ENCODE results near the gene ANO7. TPM values are rescaled to one million over a fixed set of nuclear protein-coding genes. Genes with fewer than 3 reads are reported as not detected.

ANO7 gene
- total RNA-seq, 2 donors from 2014 or later: 0.99 to 1.6 TPM

- no peaks in the 10 kb centered on the region for H3K9me3 ChIP-seq
- H3K27ac ChIP-seq: no peak overlapping the region
- ATAC-seq: no peak
- H3K4me3 ChIP-seq: no peak overlapping the region
- H3K36me3 ChIP-seq (replicated peaks in 1 of 2; ENCODE audit: insufficient read depth in 1 of 2, low read depth in 2 of 2): no peaks in the 10 kb centered on the region
- no peaks in the 10 kb centered on the region for H3K4me1 ChIP-seq
- no peak for DNase-seq
- H3K27me3 ChIP-seq: no peaks in the 10 kb centered on the region
- intact Hi-C loops (cut with DNase I): no loop called here
- TF ChIP-seq POLR2A (IDR thresholded peaks at IDR 0.05): no peak
- no peak for TF ChIP-seq CTCF (IDR thresholded peaks at IDR 0.05)
- WGBS, 2 donors: 84 to 93% methylated on average over 1 of the region's 1 CpG
These were observed 18.7 kb downstream of the ANO7 start for GRCh38 chr2:241207151-241207550.

GRCh38 chr2:241207641-241208040 is 19.2 kb downstream of the ANO7 start:
- 77 to 80% methylated on average over 4 to 6 of the region's 6 CpGs for WGBS, 2 donors
- H3K4me1 ChIP-seq: no peaks in the 10 kb centered on the region
- DNase-seq: no peak
- no peaks in the 10 kb centered on the region for H3K27me3 ChIP-seq
- H3K27ac ChIP-seq: no peak overlapping the region
- no peaks in the 10 kb centered on the region for H3K36me3 ChIP-seq (replicated peaks in 1 of 2; ENCODE audit: insufficient read depth in 1 of 2, low read depth in 2 of 2)
- intact Hi-C loops (cut with DNase I): no loop called here
- no peak for ATAC-seq
- H3K9me3 ChIP-seq: no peaks in the 10 kb centered on the region
- H3K4me3 ChIP-seq: no peak overlapping the region
- TF ChIP-seq POLR2A (IDR thresholded peaks at IDR 0.05) (no peak), CTCF (IDR thresholded peaks at IDR 0.05) (no peak)

- Histone ChIP-seq H3K27me3 (no peaks in the 10 kb centered on the region), H3K9me3 (no peaks in the 10 kb centered on the region), H3K4me1 (no peaks in the 10 kb centered on the region), H3K27ac (no peak overlapping the region), H3K4me3 (no peak overlapping the region), H3K36me3 (replicated peaks in 1 of 2; ENCODE audit: insufficient read depth in 1 of 2, low read depth in 2 of 2) (no peaks in the 10 kb centered on the region)
- DNase-seq: no peak
- no peak for ATAC-seq
- intact Hi-C loops (cut with DNase I): no loop called here
- WGBS, 2 donors: 45 to 55% methylated on average over 6 of the region's 6 CpGs
- TF ChIP-seq POLR2A (IDR thresholded peaks at IDR 0.05) (no peak), CTCF (IDR thresholded peaks at IDR 0.05) (no peak)
These were observed 19.6 kb downstream of the ANO7 start for GRCh38 chr2:241208058-241208457.

- ATAC-seq: no peak
- DNase-seq: no peak
- no peaks in the 10 kb centered on the region for H3K4me1 ChIP-seq
- no peak overlapping the region for H3K4me3 ChIP-seq
- intact Hi-C loops (cut with DNase I): no loop called here
- TF ChIP-seq POLR2A (IDR thresholded peaks at IDR 0.05) (no peak), CTCF (IDR thresholded peaks at IDR 0.05) (no peak)
- H3K27me3 ChIP-seq: no peaks in the 10 kb centered on the region
- 74 to 90% methylated on average over 13 to 33 of the region's 33 CpGs for WGBS, 2 donors
- H3K9me3 ChIP-seq: no peaks in the 10 kb centered on the region
- H3K27ac ChIP-seq: no peak overlapping the region
- no peaks in the 10 kb centered on the region for H3K36me3 ChIP-seq (replicated peaks in 1 of 2; ENCODE audit: insufficient read depth in 1 of 2, low read depth in 2 of 2)
These were observed 20.8 kb downstream of the ANO7 start for GRCh38 chr2:241209271-241209670.

GRCh38 chr2:241211276-241211675 is 22.8 kb downstream of the ANO7 start:
- Histone ChIP-seq H3K4me3 (no peak overlapping the region), H3K4me1 (no peaks in the 10 kb centered on the region), H3K27ac (no peak overlapping the region), H3K27me3 (no peaks in the 10 kb centered on the region), H3K36me3 (replicated peaks in 1 of 2; ENCODE audit: insufficient read depth in 1 of 2, low read depth in 2 of 2) (no peaks in the 10 kb centered on the region), H3K9me3 (no peaks in the 10 kb centered on the region)
- no peak for ATAC-seq
- no peak for DNase-seq
- no peak for TF ChIP-seq CTCF (IDR thresholded peaks at IDR 0.05)
- TF ChIP-seq POLR2A (IDR thresholded peaks at IDR 0.05): no peak
- intact Hi-C loops (cut with DNase I): no loop called here
- WGBS, 2 donors: 41 to 52% methylated on average over 2 of the region's 2 CpGs
